Liver (tissue), 9 donors: Measurements from ENCODE around the gene HOXB2. TPM values are rescaled to one million over a fixed set of nuclear protein-coding genes. Genes with fewer than 3 reads are reported as not detected.

Experiments used
- DNase-seq: peaks from one replicate; pipeline ENCODE4 v3.0.0-alpha.2; 2017; ENCODE audit warnings: low spot score
- H3K27ac ChIP-seq, 2 donors: one replicate each; pipeline ENCODE4 v1.7.0; 2013; ENCODE audit warnings: inconsistent platforms in 2 of 2, low read length in 2 of 2, control low read depth in 1 of 2, low read depth in 1 of 2, mild to moderate bottlenecking in 1 of 2
- H3K27me3 ChIP-seq, 4 donors: one replicate each; pipeline versions ENCODE4 v1.6.1 to v1.7.0; 2013; ENCODE audit warnings: low read length in 3 of 4, inconsistent platforms in 1 of 4, mild to moderate bottlenecking in 1 of 4, moderate library complexity in 1 of 4; ENCODE audit not compliant: control insufficient read depth in 4 of 4, insufficient read depth in 4 of 4
- H3K36me3 ChIP-seq, 4 donors: one replicate each; pipeline versions ENCODE4 v1.6.1 to v1.7.0; 2013; ENCODE audit warnings: low read length in 3 of 4, mild to moderate bottlenecking in 3 of 4, low read depth in 1 of 4, moderate library complexity in 1 of 4; ENCODE audit not compliant: control insufficient read depth in 4 of 4, insufficient read depth in 3 of 4
- H3K4me1 ChIP-seq, 4 donors: one replicate each; pipeline versions ENCODE4 v1.6.1 to v1.7.0; 2013; ENCODE audit warnings: low read length in 3 of 4, mild to moderate bottlenecking in 3 of 4, moderate library complexity in 1 of 4; ENCODE audit not compliant: control insufficient read depth in 4 of 4, insufficient read depth in 4 of 4
- H3K4me3 ChIP-seq, 3 donors: one replicate each; pipeline versions ENCODE4 v1.6.1 to v1.7.0; 2013; ENCODE audit warnings: low read length in 3 of 3, control low read depth in 1 of 3, low read depth in 1 of 3, mild to moderate bottlenecking in 1 of 3
- H3K9ac ChIP-seq, 2 donors: one replicate each; pipeline ENCODE4 v1.7.0; 2013; ENCODE audit warnings: low read length in 2 of 2, mild to moderate bottlenecking in 2 of 2, moderate library complexity in 2 of 2, control low read depth in 1 of 2, low read depth in 1 of 2
- H3K9me3 ChIP-seq, 4 donors: one replicate each; pipeline versions ENCODE4 v1.6.1 to v1.7.0; 2013; ENCODE audit warnings: low read length in 3 of 4; ENCODE audit not compliant: control insufficient read depth in 4 of 4
- FOXA1 ChIP-seq: IDR thresholded peaks from 2 replicates; pipeline ENCODE4 v1.6.1; 2016; ENCODE audit warnings: antibody characterized with exemption
- FOXA2 ChIP-seq: IDR thresholded peaks from 2 replicates; pipeline ENCODE4 v1.6.1; 2016; ENCODE audit warnings: antibody characterized with exemption
- GABPA ChIP-seq, 2 donors: IDR thresholded peaks in 1 of 2; conservative IDR thresholded peaks in 1 of 2; 2 replicates each; pipeline ENCODE4 v1.6.1; 2016; ENCODE audit warnings: antibody characterized with exemption in 2 of 2, mild to moderate bottlenecking in 1 of 2, moderate library complexity in 1 of 2
- HNF4A ChIP-seq, 2 donors: conservative IDR thresholded peaks; 2 replicates each; pipeline ENCODE4 v1.6.1; 2016; ENCODE audit warnings: antibody characterized with exemption in 2 of 2, mild to moderate bottlenecking in 2 of 2
- HNF4G ChIP-seq: IDR thresholded peaks from 2 replicates; pipeline ENCODE4 v1.6.1; 2016; ENCODE audit warnings: antibody characterized with exemption
- NR2F2 ChIP-seq: IDR thresholded peaks from 2 replicates; pipeline ENCODE4 v1.6.1; 2016; ENCODE audit warnings: antibody characterized with exemption
- RXRA ChIP-seq, 2 donors: IDR thresholded peaks; 2 replicates each; pipeline ENCODE4 v1.6.1; 2017 to 2018; ENCODE audit warnings: antibody characterized with exemption in 2 of 2, mild to moderate bottlenecking in 1 of 2
- SP1 ChIP-seq: IDR thresholded peaks from 2 replicates; pipeline ENCODE4 v1.6.1; 2018; ENCODE audit warnings: antibody characterized with exemption, mild to moderate bottlenecking
- TAF1 ChIP-seq: conservative IDR thresholded peaks from 2 replicates; pipeline ENCODE4 v1.6.1; 2016; ENCODE audit warnings: antibody characterized with exemption, mild to moderate bottlenecking
- YY1 ChIP-seq: IDR thresholded peaks from 2 replicates; pipeline ENCODE4 v1.6.1; 2016; ENCODE audit warnings: antibody characterized with exemption, mild to moderate bottlenecking
- WGBS: extraction: QIAGEN DNeasy Blood & Tissue Kit; methylation state at CpG from one replicate; pipeline ENCODE4 v1.1.7; 2013; 5-methylcytosine and 5-hydroxymethylcytosine counted together
- polyA plus RNA-seq, 2 donors: library from polyadenylated mRNA; stranded (reverse) in 1 of 2; unstranded in 1 of 2; fragments of 200-250 nt in 1 of 2; fragments of >200 nt in 1 of 2; fragmentation: Nextera tagmentation in 1 of 2; extraction: Ambion mirVana in 1 of 2; gene quantifications; one replicate each; pipeline versions ENCODE4 v1.2.1 to v1.2.3, GENCODE V29; 2013 to 2015
- total RNA-seq, 2 donors: library from RNA; depleted of rRNA; stranded (reverse); fragments of >200 nt; gene quantifications; one replicate each; pipeline ENCODE4 v1.2.3, GENCODE V29; 2014
- TF ChIP-seq, protein P1 (sequence below): fragments of 150-350 bp; IDR thresholded peaks from 2 replicates; pipeline ENCODE4 v1.5.1; 2017; ENCODE audit warnings: improper control_type of control experiment, low read depth, low read length; ENCODE audit not compliant: missing input control
- TF ChIP-seq, protein P2 (sequence below): IDR thresholded peaks from 2 replicates; pipeline ENCODE4 v1.6.1; 2016; ENCODE audit warnings: antibody characterized with exemption
- TF ChIP-seq, protein P3 (sequence below): IDR thresholded peaks from 2 replicates; pipeline ENCODE4 v1.6.1; 2016; ENCODE audit warnings: antibody characterized with exemption, mild to moderate bottlenecking
- TF ChIP-seq, protein P4 (sequence below): IDR thresholded peaks from 2 replicates; pipeline ENCODE4 v1.6.1; 2016; ENCODE audit warnings: antibody characterized with exemption
- TF ChIP-seq, protein P5 (sequence below): IDR thresholded peaks from 2 replicates; pipeline ENCODE4 v1.6.1; 2016; ENCODE audit warnings: antibody characterized with exemption
- donor health status: healthy.
- donor health status: healthy.
- donor health status: healthy.
- donor health status: healthy.
- donor health status: healthy.

The HOXB2 gene
- total and polyA plus RNA-seq, 4 donors, result 0.67 to 2.5 (median 1.8) TPM

DNA sequence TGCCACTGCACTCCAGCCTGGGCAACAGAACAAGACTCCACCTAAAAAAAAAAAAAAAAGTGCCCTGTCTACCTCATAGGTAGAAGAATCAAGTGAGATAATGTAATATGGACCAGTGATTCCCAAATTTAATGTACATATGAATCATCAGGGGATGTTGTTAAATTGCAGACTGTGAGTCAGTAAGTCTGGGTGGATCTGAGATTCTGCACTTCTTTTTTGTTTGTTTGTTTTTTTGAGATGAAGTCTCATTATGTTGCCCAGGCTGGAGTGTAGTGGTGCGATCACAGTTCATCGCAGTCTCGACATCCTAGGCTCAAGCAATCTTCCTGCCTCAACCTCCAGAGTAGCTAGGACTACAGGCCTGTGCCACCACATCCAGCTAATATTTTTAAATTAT is 45.7 kb downstream of the HOXB2 start:
- no peaks in the 10 kb centered on the region for H3K36me3 ChIP-seq
- H3K9me3 ChIP-seq, result no peaks in the 10 kb centered on the region
- no peak overlapping the region for H3K9ac ChIP-seq
- H3K27me3 ChIP-seq, result peaks cover 0 to 17% (median 0%) of the 10 kb centered on the region in 4 donors
- no peak overlapping the region for H3K4me3 ChIP-seq
- 97% methylated on average over 3 of the region's 3 CpGs for WGBS
- no peaks in the 10 kb centered on the region for H3K4me1 ChIP-seq
- no peak for DNase-seq
- no peak for TF ChIP-seq HNF4A (conservative IDR thresholded peaks at IDR 0.05)
- no peak for TF ChIP-seq RXRA (IDR thresholded peaks at IDR 0.05)
- TF ChIP-seq, protein P1, sequence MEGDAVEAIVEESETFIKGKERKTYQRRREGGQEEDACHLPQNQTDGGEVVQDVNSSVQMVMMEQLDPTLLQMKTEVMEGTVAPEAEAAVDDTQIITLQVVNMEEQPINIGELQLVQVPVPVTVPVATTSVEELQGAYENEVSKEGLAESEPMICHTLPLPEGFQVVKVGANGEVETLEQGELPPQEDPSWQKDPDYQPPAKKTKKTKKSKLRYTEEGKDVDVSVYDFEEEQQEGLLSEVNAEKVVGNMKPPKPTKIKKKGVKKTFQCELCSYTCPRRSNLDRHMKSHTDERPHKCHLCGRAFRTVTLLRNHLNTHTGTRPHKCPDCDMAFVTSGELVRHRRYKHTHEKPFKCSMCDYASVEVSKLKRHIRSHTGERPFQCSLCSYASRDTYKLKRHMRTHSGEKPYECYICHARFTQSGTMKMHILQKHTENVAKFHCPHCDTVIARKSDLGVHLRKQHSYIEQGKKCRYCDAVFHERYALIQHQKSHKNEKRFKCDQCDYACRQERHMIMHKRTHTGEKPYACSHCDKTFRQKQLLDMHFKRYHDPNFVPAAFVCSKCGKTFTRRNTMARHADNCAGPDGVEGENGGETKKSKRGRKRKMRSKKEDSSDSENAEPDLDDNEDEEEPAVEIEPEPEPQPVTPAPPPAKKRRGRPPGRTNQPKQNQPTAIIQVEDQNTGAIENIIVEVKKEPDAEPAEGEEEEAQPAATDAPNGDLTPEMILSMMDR, result no peak
- H3K27ac ChIP-seq, result no peak overlapping the region

DNA sequence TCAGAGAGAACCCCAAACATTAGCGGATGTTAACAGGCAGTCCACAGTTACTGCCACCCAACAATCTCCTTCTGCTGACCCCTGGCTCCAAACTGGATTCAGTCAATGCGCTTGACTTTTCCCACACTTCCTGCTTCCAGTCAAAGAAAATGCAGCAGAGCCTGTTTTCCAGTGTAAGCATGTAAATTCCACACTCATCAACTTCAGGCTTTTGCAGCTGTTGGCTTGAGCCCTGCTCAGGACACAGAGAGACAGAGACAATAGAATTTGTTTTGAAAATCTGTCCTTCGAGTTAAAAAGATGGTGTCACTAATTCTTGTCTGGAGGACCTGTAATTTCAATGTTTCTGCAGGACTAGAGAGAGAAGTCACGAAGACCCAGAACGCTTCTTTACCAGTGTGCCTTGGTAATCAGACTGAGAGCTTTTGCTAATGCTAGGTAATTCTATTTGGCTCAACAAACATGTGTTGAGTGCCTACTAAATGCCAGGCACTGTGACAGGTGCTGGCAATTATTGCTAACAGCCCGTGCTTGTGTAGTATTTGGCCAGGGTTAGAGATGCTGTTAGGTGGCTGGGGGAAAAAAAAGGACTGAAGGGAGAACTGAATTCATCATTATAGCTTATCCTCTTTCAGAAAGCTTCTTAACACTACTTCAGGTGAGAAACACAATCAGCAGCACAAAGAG is 46.6 kb downstream of the HOXB2 start:
- no peaks in the 10 kb centered on the region for H3K4me1 ChIP-seq
- no peak for DNase-seq
- H3K36me3 ChIP-seq, result no peaks in the 10 kb centered on the region
- no peaks in the 10 kb centered on the region for H3K9me3 ChIP-seq
- peaks cover 0 to 19% (median 0%) of the 10 kb centered on the region in 4 donors for H3K27me3 ChIP-seq
- H3K27ac ChIP-seq, result peak overlapping the region in 1 of 2 donors; percentile 18
- no peak overlapping the region for H3K4me3 ChIP-seq
- no peak overlapping the region for H3K9ac ChIP-seq
- TF ChIP-seq TAF1 (no peak), NR2F2 (peak; percentile 43), FOXA1 (no peak)
- 49% methylated on average over 6 of the region's 6 CpGs for WGBS

DNA sequence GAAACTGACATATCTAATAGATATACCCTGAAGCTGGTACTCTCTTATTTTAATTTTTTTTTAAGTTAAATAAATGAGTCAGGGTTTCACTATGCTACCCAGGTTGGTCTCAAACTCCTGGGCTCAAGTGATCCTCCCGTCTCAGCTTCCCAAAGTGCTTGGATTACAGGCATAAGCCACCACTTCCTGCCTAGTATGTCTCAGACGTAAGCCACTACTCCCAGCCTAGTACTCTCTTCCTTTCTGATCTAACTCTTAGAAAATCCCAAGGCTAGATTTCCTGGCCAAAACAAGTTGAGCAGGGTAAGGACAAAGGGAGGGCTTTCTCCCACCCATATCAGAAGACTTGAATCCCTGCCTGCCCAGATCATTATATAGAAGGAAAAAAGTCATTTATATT is 47.8 kb downstream of the HOXB2 start:
- no peaks in the 10 kb centered on the region for H3K36me3 ChIP-seq
- no peak overlapping the region for H3K9ac ChIP-seq
- no peak overlapping the region for H3K4me3 ChIP-seq
- peaks cover 0 to 22% (median 0%) of the 10 kb centered on the region in 4 donors for H3K27me3 ChIP-seq
- no peak for TF ChIP-seq FOXA2
- TF ChIP-seq SP1, result no peak
- DNase-seq, result no peak
- 42% methylated on average over 2 of the region's 2 CpGs for WGBS
- H3K9me3 ChIP-seq, result no peaks in the 10 kb centered on the region
- H3K4me1 ChIP-seq, result peaks cover 4 to 9% (median 6%) of the 10 kb centered on the region in 4 donors
- H3K27ac ChIP-seq, result no peak overlapping the region

DNA sequence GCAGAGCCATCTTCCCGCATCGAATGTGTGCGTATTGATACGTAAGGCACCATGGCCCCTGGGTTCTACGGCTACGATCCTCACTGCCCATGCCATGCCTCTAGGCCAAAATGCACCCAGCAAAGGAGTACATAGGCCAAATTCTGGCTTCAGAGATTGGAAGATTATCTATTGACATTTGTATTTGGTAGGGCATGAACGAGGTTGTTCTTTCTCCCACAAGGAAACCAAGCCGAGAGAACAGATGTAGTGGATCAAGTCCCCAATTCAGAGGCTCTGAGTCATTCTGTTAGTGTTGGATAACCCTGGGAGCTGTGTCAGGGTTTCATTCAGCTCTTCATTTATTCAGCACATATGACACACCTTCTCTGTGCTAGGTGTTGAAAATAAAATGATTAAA is 50.6 kb downstream of the HOXB2 start:
- Histone ChIP-seq H3K9ac (no peak overlapping the region), H3K9me3 (no peaks in the 10 kb centered on the region), H3K4me1 (peaks cover 4 to 11% (median 6%) of the 10 kb centered on the region in 4 donors), H3K4me3 (no peak overlapping the region), H3K27ac (no peak overlapping the region), H3K36me3 (no peaks in the 10 kb centered on the region), H3K27me3 (peaks cover 0 to 9% (median 1%) of the 10 kb centered on the region in 4 donors)
- DNase-seq, result no peak
- WGBS, result 90% methylated on average over 8 of the region's 8 CpGs
- TF ChIP-seq YY1 (no peak), HNF4G (no peak), HNF4A (conservative IDR thresholded peaks at IDR 0.05) (no peak), TAF1 (no peak), GABPA (IDR thresholded peaks at IDR 0.05 in 1 of 2, conservative IDR thresholded peaks at IDR 0.05 in 1 of 2) (no peak), SP1 (no peak), FOXA2 (no peak)
- TF ChIP-seq, protein P2, sequence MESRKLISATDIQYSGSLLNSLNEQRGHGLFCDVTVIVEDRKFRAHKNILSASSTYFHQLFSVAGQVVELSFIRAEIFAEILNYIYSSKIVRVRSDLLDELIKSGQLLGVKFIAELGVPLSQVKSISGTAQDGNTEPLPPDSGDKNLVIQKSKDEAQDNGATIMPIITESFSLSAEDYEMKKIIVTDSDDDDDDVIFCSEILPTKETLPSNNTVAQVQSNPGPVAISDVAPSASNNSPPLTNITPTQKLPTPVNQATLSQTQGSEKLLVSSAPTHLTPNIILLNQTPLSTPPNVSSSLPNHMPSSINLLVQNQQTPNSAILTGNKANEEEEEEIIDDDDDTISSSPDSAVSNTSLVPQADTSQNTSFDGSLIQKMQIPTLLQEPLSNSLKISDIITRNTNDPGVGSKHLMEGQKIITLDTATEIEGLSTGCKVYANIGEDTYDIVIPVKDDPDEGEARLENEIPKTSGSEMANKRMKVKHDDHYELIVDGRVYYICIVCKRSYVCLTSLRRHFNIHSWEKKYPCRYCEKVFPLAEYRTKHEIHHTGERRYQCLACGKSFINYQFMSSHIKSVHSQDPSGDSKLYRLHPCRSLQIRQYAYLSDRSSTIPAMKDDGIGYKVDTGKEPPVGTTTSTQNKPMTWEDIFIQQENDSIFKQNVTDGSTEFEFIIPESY, result no peak
- TF ChIP-seq, protein P3, sequence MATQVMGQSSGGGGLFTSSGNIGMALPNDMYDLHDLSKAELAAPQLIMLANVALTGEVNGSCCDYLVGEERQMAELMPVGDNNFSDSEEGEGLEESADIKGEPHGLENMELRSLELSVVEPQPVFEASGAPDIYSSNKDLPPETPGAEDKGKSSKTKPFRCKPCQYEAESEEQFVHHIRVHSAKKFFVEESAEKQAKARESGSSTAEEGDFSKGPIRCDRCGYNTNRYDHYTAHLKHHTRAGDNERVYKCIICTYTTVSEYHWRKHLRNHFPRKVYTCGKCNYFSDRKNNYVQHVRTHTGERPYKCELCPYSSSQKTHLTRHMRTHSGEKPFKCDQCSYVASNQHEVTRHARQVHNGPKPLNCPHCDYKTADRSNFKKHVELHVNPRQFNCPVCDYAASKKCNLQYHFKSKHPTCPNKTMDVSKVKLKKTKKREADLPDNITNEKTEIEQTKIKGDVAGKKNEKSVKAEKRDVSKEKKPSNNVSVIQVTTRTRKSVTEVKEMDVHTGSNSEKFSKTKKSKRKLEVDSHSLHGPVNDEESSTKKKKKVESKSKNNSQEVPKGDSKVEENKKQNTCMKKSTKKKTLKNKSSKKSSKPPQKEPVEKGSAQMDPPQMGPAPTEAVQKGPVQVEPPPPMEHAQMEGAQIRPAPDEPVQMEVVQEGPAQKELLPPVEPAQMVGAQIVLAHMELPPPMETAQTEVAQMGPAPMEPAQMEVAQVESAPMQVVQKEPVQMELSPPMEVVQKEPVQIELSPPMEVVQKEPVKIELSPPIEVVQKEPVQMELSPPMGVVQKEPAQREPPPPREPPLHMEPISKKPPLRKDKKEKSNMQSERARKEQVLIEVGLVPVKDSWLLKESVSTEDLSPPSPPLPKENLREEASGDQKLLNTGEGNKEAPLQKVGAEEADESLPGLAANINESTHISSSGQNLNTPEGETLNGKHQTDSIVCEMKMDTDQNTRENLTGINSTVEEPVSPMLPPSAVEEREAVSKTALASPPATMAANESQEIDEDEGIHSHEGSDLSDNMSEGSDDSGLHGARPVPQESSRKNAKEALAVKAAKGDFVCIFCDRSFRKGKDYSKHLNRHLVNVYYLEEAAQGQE, result no peak
- TF ChIP-seq, protein P4, sequence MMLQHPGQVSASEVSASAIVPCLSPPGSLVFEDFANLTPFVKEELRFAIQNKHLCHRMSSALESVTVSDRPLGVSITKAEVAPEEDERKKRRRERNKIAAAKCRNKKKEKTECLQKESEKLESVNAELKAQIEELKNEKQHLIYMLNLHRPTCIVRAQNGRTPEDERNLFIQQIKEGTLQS, result no peak
- TF ChIP-seq, protein P5, sequence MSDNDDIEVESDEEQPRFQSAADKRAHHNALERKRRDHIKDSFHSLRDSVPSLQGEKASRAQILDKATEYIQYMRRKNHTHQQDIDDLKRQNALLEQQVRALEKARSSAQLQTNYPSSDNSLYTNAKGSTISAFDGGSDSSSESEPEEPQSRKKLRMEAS, result no peak
